K562 (cell line): ENCODE results near the gene GPHA2. TPM values are rescaled to one million over a fixed set of nuclear protein-coding genes. Genes with fewer than 3 reads are reported as not detected.

Experiments used
- ATAC-seq: fragments of 200-7000 bp; cut with Tn5 transposase; 3 replicates; pipeline ENCODE4 v1.9.1; 2020; ENCODE audit warnings: moderate library complexity
- BruUV-seq: library from RNA; stranded (reverse); fragments of 400-500 nt; replicated peaks from 2 replicates; lab custom pipeline; 2021; lab: Mats Ljungman, UMichigan
- CTCF ChIA-PET: fragments of 300-600 bp; formaldehyde crosslinking; extraction: SDS; loops from one replicate; lab custom pipeline; 2021; ENCODE audit warnings: low intra/inter-chr PET ratio; lab: Yijun Ruan, JAX
- POLR2A ChIA-PET: fragments of 300-600, 350-650 bp; sonication (Branson Sonifier 250); formaldehyde crosslinking; extraction: SDS; loops from one replicate; lab custom pipeline; 2021; ENCODE audit warnings: antibody characterized with exemption, inconsistent platforms; lab: Yijun Ruan, JAX
- DNase-seq, 4 experiments: peaks; one replicate each; pipeline versions ENCODE4 v3.0.0 to v3.0.0-alpha.2; 2011 to 2018; ENCODE audit warnings: low spot score in 3 of 4, mixed read lengths in 3 of 4; ENCODE audit errors: extremely low read depth in 1 of 4
- FAIRE-seq: peaks from 2 replicates; lab custom pipeline; 2011; peaks lifted over from hg19 to GRCh38; lab: Jason Lieb, UNC
- H2AFZ ChIP-seq: 2 replicates; pipeline ENCODE4 v1.6.0; 2011; ENCODE audit warnings: low read depth, low read length, control low read depth, inconsistent platforms
- H3K27ac ChIP-seq: fragments of 200-600 bp; 3 replicates; pipeline ENCODE4 v1.8.0; 2011; ENCODE audit warnings: low read depth, mild to moderate bottlenecking, control low read depth, inconsistent platforms, low read length, moderate library complexity, mixed read lengths; ENCODE audit errors: extremely low read depth
- H3K27me3 ChIP-seq, 2 experiments: fragments of 300-600 bp in 1 of 2; 2 replicates in 1 of 2; 3 replicates in 1 of 2; pipeline versions ENCODE4 v1.6.0 to v1.8.0; 2011; ENCODE audit warnings: inconsistent platforms in 2 of 2, low read length in 2 of 2, mild to moderate bottlenecking in 1 of 2, mixed read lengths in 1 of 2, moderate library complexity in 1 of 2; ENCODE audit not compliant: control insufficient read depth in 2 of 2, insufficient read depth in 2 of 2
- H3K36me3 ChIP-seq: fragments of 300-600 bp; 3 replicates; pipeline ENCODE4 v1.8.0; 2011; ENCODE audit warnings: mild to moderate bottlenecking, low read length, inconsistent platforms; ENCODE audit not compliant: control insufficient read depth, insufficient read depth
- H3K4me1 ChIP-seq, 2 experiments: fragments of 200-600 bp in 1 of 2; replicated peaks in 1 of 2; 2 replicates in 1 of 2; 3 replicates in 1 of 2; pipeline versions ENCODE4 v1.5.1 to v1.8.0; 2011; ENCODE audit warnings: inconsistent platforms in 2 of 2, low read length in 2 of 2, mild to moderate bottlenecking in 1 of 2, mixed read lengths in 1 of 2, moderate library complexity in 1 of 2; ENCODE audit not compliant: control insufficient read depth in 2 of 2, insufficient read depth in 2 of 2
- H3K4me2 ChIP-seq: 2 replicates; pipeline ENCODE4 v1.6.1; 2011; ENCODE audit warnings: low read length, control low read depth, inconsistent platforms, mixed read lengths; ENCODE audit not compliant: insufficient read depth
- H3K4me3 ChIP-seq: fragments of 200-600 bp; sonication (generic), shearing (Covaris generic); 2 replicates; pipeline ENCODE4 v1.5.1; 2016; ENCODE audit warnings: control low read depth, inconsistent platforms
- H3K79me2 ChIP-seq: fragments of 200-600 bp; 3 replicates; pipeline ENCODE4 v1.8.0; 2011; ENCODE audit warnings: low read length, inconsistent platforms; ENCODE audit not compliant: control insufficient read depth, insufficient read depth
- H3K9ac ChIP-seq, 2 experiments: 2 replicates each; pipeline versions ENCODE4 v1.6.0 to v1.6.1; 2011; ENCODE audit warnings: low read depth in 2 of 2, low read length in 2 of 2, control low read depth in 1 of 2, inconsistent platforms in 1 of 2, mild to moderate bottlenecking in 1 of 2, mixed read lengths in 1 of 2; ENCODE audit not compliant: insufficient read depth in 1 of 2
- H3K9me1 ChIP-seq: one replicate; pipeline ENCODE4 v1.6.0; 2011; ENCODE audit warnings: inconsistent platforms, mild to moderate bottlenecking, low read length, moderate library complexity; ENCODE audit not compliant: control insufficient read depth, insufficient read depth
- H3K9me3 ChIP-seq: replicated peaks from 2 replicates; pipeline ENCODE4 v1.5.1; 2011; ENCODE audit warnings: low read depth, low read length, inconsistent platforms; ENCODE audit not compliant: control insufficient read depth, insufficient read depth
- H4K20me1 ChIP-seq: replicated peaks from 2 replicates; pipeline ENCODE4 v1.6.1; 2011; ENCODE audit warnings: low read length, inconsistent platforms, mixed read lengths; ENCODE audit not compliant: control insufficient read depth, insufficient read depth
- ATF1 ChIP-seq, 2 experiments: fragments of 450-650 bp in 1 of 2; IDR thresholded peaks; 2 replicates each; pipeline ENCODE4 v1.6.1; 2016; ENCODE audit warnings: missing compliant biosample characterization in 1 of 2, missing genetic modification characterization in 1 of 2
- FOSL1 ChIP-seq: fragments of 200-800 bp; sonication (Bioruptor generic); conservative IDR thresholded peaks from 2 replicates; pipeline ENCODE4 v1.6.1; 2016; ENCODE audit warnings: missing genetic modification characterization, missing compliant biosample characterization
- GABPB2 ChIP-seq: fragments of 250-450 bp; sonication (Bioruptor Pico); conservative IDR thresholded peaks from 2 replicates; pipeline ENCODE4 v1.5.1; 2021; ENCODE audit warnings: mild to moderate bottlenecking
- HMG20A ChIP-seq: fragments of 450-650 bp; formaldehyde crosslinking; conservative IDR thresholded peaks from 2 replicates; pipeline ENCODE4 v1.4.0; 2020; ENCODE audit warnings: mild to moderate bottlenecking, mixed read lengths
- HSF4 ChIP-seq: fragments of 250-450 bp; sonication (Bioruptor Pico); IDR thresholded peaks from 2 replicates; pipeline ENCODE4 v2.1.2; 2022; ENCODE audit warnings: mild to moderate bottlenecking, moderate library complexity, borderline replicate concordance
- NFIC ChIP-seq: fragments of 450-650 bp; IDR thresholded peaks from 2 replicates; pipeline ENCODE4 v1.6.1; 2017; ENCODE audit warnings: mild to moderate bottlenecking, inconsistent platforms
- RBM17 ChIP-seq: fragments of 200-400 bp; formaldehyde crosslinking; IDR thresholded peaks from 2 replicates; pipeline ENCODE4 v1.6.1; 2017; ENCODE audit warnings: low read depth, mild to moderate bottlenecking, low read length, borderline replicate concordance
- ZBTB40 ChIP-seq, 2 experiments: fragments of 450-650 bp in 1 of 2; sonication (generic) in 1 of 2; formaldehyde crosslinking in 1 of 2; IDR thresholded peaks; 2 replicates each; pipeline versions ENCODE4 v1.7.1 to v1.9.0; 2016 to 2022; ENCODE audit warnings: inconsistent platforms in 1 of 2, mild to moderate bottlenecking in 1 of 2, missing genetic modification reagents in 1 of 2
- ZC3H8 ChIP-seq: fragments of 450-650 bp; IDR thresholded peaks from 2 replicates; pipeline ENCODE4 v1.6.1; 2017
- ZNF124 ChIP-seq: sonication (generic); formaldehyde crosslinking; IDR thresholded peaks from 2 replicates; pipeline ENCODE4 v1.8.1; 2022; ENCODE audit warnings: missing genetic modification reagents
- ZNF347 ChIP-seq: fragments of 450-650 bp; formaldehyde crosslinking; IDR thresholded peaks from 2 replicates; pipeline ENCODE4 v1.4.0; 2020; ENCODE audit warnings: low read depth, mild to moderate bottlenecking, moderate library complexity
- WGBS: fragments of 100-300 bp; shearing (Covaris generic); methylation state at CpG from one replicate; pipeline ENCODE4 v1.1.6; 2016; ENCODE audit warnings: low coverage, mixed read lengths; ENCODE audit not compliant: insufficient coverage; ENCODE audit errors: missing lambda C conversion rate; 5-methylcytosine and 5-hydroxymethylcytosine counted together
- in situ Hi-C: fragments of 300-500 bp; cut with MboI; formaldehyde crosslinking; loops from 4 replicates; pipeline ENCODE4 v1.15.0; 2018; ENCODE audit warnings: inconsistent platforms, mixed read lengths
- intact Hi-C: fragments of 100-400 bp; cut with micrococcal nuclease; formaldehyde crosslinking; loops from 2 replicates; pipeline ENCODE4 v1.14.2; 2022
- polyA plus RNA-seq, 8 experiments: library from polyadenylated mRNA; depleted of rRNA in 4 of 8; stranded (reverse) in 5 of 8; unstranded in 3 of 8; fragments of >200 nt; fragmentation: Nextera tagmentation in 2 of 8; fragmentation: Illumina TruSeq in 1 of 8; extraction: Ambion mirVana in 2 of 8; extraction: Trizol in 1 of 8; gene quantifications; 2 replicates each; pipeline versions ENCODE4 v1.2.1 to v1.2.3, GENCODE V29; 2011 to 2014; ENCODE audit warnings: inconsistent platforms in 1 of 8, missing spikeins in 1 of 8
- total RNA-seq, 7 experiments: library from RNA; depleted of rRNA in 6 of 7; stranded (reverse); fragments of >200 nt in 6 of 7; fragmentation: Illumina TruSeq in 2 of 7; extraction: Trizol in 2 of 7; gene quantifications; 2 replicates each; pipeline versions ENCODE4 v1.2.1 to v1.2.3, GENCODE V29; 2011 to 2021; ENCODE audit warnings: low replicate concordance in 1 of 7

GPHA2 gene
- total and polyA plus RNA-seq, 9 of the 15 experiments (the other 6 are each of a cell fraction or from before 2014, with no cell fraction given), result 0.17 to 0.22 TPM; not detected in 7

- intact Hi-C loops (loop anchor here (5.0 to 10.0 kb wide), 2 partner anchors 108 to 229 kb away; partner anchors contain the start of genes SF1, TM7SF2 and ZNHIT2), in situ Hi-C loops (no loop called here)
- H3K9ac ChIP-seq, result peak overlapping the region; percentile 67 to 70
- ChIA-PET CTCF (interaction anchor here (1.2 kb wide), 1 partner anchor 39 kb away, joined by 3 read pairs; no protein-coding TSS in a partner anchor), POLR2A (interaction anchor here (0.6 to 2.2 kb wide), 10 partner anchors 10 to 581 kb away, joined by 3 to 12 read pairs (median 4); partner anchors contain the start of genes FAU, MRPL49 and SF1)
- no peaks in the 10 kb centered on the region for H4K20me1 ChIP-seq
- FAIRE-seq, result peak; percentile 99
- H3K4me1 ChIP-seq, result peaks cover 44 to 60% of the 10 kb centered on the region in 2 experiments
- TSS peak; percentile 98 for BruUV-seq
- H2AFZ ChIP-seq, result peak overlapping the region; percentile 71
- 8% methylated on average over 15 of the region's 15 CpGs for whole genome bisulfite sequencing
- peak overlapping the region; percentile 96 for H3K27ac ChIP-seq
- no peaks in the 10 kb centered on the region for H3K36me3 ChIP-seq
- H3K9me3 ChIP-seq, result no peaks in the 10 kb centered on the region
- H3K9me1 ChIP-seq, result no peaks in the 10 kb centered on the region
- H3K27me3 ChIP-seq, result no peaks in the 10 kb centered on the region
- H3K4me2 ChIP-seq, result peak overlapping the region; percentile 82
- peak in 3 of 4 experiments; percentile 58 to 95 (median 85) for DNase-seq
- peak; percentile 70 for ATAC-seq
- H3K4me3 ChIP-seq, result no peak overlapping the region
- H3K79me2 ChIP-seq, result no peaks in the 10 kb centered on the region
- TF ChIP-seq HSF4 (CRISPR knock-in tag), result no peak; the same call in 1 of the 2 replicates
- no peak for TF ChIP-seq ZNF124 (CRISPR knock-in tag)
- no peak for TF ChIP-seq RBM17
- no peak for TF ChIP-seq ZC3H8
- no peak for TF ChIP-seq GABPB2 (CRISPR knock-in tag)
- TF ChIP-seq FOSL1 (tag), result peak; percentile 96
- no peak for TF ChIP-seq ATF1 (CRISPR knock-in tag; IDR thresholded peaks at IDR 0.05)
- TF ChIP-seq ATF1 (tag; IDR thresholded peaks at IDR 0.05), result peak; percentile 88
- no peak for TF ChIP-seq HMG20A (CRISPR knock-in tag)
- TF ChIP-seq ZBTB40 (IDR thresholded peaks at IDR 0.05), result peak; percentile 66; the same call in 1 of the 2 replicates
- TF ChIP-seq ZBTB40 (CRISPR knock-in tag; IDR thresholded peaks at IDR 0.05), result no peak
- no peak; the same call in 1 of the 2 replicates for TF ChIP-seq NFIC
- TF ChIP-seq ZNF347 (CRISPR knock-in tag), result no peak
Observed at GRCh38 chr11:64885367-64886286, 50.1 kb downstream of the GPHA2 start.
